Measurements from ENCODE around the gene ITPR1.

The ITPR1 gene

GRCh38 chr3:4821338-4821737 is 328.2 kb downstream of the ITPR1 start:
- TF ChIP-seq FOXP2 (optimal IDR thresholded peaks at IDR 0.05; ENCODE audit: borderline replicate concordance, extremely low read depth, extremely low read length, insufficient read depth) (no peak), SIN3A (IDR thresholded peaks at IDR 0.05; ENCODE audit: borderline replicate concordance, insufficient read depth, low read length) (no peak), TAF1 (IDR thresholded peaks at IDR 0.05; ENCODE audit: borderline replicate concordance, insufficient read depth, low read length) (no peak), POLR2AphosphoS5 (IDR thresholded peaks at IDR 0.05; ENCODE audit: low read depth, low read length) (no peak)
- TF ChIP-seq, protein P1, sequence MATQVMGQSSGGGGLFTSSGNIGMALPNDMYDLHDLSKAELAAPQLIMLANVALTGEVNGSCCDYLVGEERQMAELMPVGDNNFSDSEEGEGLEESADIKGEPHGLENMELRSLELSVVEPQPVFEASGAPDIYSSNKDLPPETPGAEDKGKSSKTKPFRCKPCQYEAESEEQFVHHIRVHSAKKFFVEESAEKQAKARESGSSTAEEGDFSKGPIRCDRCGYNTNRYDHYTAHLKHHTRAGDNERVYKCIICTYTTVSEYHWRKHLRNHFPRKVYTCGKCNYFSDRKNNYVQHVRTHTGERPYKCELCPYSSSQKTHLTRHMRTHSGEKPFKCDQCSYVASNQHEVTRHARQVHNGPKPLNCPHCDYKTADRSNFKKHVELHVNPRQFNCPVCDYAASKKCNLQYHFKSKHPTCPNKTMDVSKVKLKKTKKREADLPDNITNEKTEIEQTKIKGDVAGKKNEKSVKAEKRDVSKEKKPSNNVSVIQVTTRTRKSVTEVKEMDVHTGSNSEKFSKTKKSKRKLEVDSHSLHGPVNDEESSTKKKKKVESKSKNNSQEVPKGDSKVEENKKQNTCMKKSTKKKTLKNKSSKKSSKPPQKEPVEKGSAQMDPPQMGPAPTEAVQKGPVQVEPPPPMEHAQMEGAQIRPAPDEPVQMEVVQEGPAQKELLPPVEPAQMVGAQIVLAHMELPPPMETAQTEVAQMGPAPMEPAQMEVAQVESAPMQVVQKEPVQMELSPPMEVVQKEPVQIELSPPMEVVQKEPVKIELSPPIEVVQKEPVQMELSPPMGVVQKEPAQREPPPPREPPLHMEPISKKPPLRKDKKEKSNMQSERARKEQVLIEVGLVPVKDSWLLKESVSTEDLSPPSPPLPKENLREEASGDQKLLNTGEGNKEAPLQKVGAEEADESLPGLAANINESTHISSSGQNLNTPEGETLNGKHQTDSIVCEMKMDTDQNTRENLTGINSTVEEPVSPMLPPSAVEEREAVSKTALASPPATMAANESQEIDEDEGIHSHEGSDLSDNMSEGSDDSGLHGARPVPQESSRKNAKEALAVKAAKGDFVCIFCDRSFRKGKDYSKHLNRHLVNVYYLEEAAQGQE (IDR thresholded peaks at IDR 0.05; ENCODE audit: insufficient read depth in 1 of 2, low read depth in 2 of 2, low read length in 2 of 2), result no peak

GRCh38 chr3:4821975-4822374 is 328.8 kb downstream of the ITPR1 start:
- TF ChIP-seq FOXP2 (optimal IDR thresholded peaks at IDR 0.05; ENCODE audit: borderline replicate concordance, extremely low read depth, extremely low read length, insufficient read depth), result no peak
- TF ChIP-seq, protein P1 (IDR thresholded peaks at IDR 0.05; ENCODE audit: insufficient read depth in 1 of 2, low read depth in 2 of 2, low read length in 2 of 2), result no peak
- TF ChIP-seq POLR2AphosphoS5 (IDR thresholded peaks at IDR 0.05; ENCODE audit: low read depth, low read length), result no peak
- no peak for TF ChIP-seq SIN3A (IDR thresholded peaks at IDR 0.05; ENCODE audit: borderline replicate concordance, insufficient read depth, low read length)

DNA sequence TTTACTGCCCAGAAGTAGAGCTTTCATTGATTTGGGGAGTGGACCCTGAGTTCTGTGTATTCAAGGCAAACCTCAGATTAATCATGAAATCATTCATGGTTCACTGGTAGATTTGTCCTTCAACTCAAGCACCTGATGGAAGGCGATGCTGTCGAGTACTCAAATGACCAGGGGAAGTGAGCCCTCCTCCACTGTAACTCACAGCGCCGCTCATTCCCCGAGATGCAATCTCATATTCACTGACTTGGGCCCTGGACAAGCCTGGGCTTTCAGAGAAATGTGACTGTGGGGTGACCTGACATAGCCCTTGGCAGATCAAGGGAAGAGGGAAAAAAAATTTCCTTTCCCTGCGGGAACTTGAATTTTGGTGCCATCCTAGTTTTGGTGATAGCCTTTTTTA is 329.4 kb downstream of the ITPR1 start:
- TF ChIP-seq, protein P1 (IDR thresholded peaks at IDR 0.05; ENCODE audit: insufficient read depth in 1 of 2, low read depth in 2 of 2, low read length in 2 of 2), result no peak
- TF ChIP-seq POLR2AphosphoS5 (IDR thresholded peaks at IDR 0.05; ENCODE audit: low read depth, low read length) (no peak), FOXP2 (optimal IDR thresholded peaks at IDR 0.05; ENCODE audit: borderline replicate concordance, extremely low read depth, extremely low read length, insufficient read depth) (no peak), TAF1 (IDR thresholded peaks at IDR 0.05; ENCODE audit: borderline replicate concordance, insufficient read depth, low read length) (no peak), SIN3A (IDR thresholded peaks at IDR 0.05; ENCODE audit: borderline replicate concordance, insufficient read depth, low read length) (no peak)

DNA sequence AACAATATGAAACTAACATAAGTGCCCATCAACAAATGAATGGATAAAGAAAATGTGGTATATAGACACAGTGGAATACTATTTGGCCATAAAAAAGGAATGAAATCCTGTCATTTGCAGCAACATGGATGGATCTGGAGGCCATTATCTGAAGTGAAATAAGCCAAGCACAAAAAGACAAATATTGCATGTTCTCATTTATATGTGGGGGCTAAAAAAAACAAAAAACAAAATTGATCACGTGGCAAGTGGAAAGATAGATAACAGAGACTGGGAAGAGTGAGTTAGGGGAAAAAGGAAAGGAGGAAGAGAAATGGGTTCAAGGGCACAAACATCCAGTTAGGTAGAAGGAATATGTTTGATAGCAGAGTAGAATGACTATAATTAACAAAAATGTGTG is 330.2 kb downstream of the ITPR1 start:
- TF ChIP-seq POLR2AphosphoS5 (IDR thresholded peaks at IDR 0.05; ENCODE audit: low read depth, low read length) (no peak), SIN3A (IDR thresholded peaks at IDR 0.05; ENCODE audit: borderline replicate concordance, insufficient read depth, low read length) (no peak), TAF1 (IDR thresholded peaks at IDR 0.05; ENCODE audit: borderline replicate concordance, insufficient read depth, low read length) (no peak), FOXP2 (optimal IDR thresholded peaks at IDR 0.05; ENCODE audit: borderline replicate concordance, extremely low read depth, extremely low read length, insufficient read depth) (no peak)
- TF ChIP-seq, protein P1 (IDR thresholded peaks at IDR 0.05; ENCODE audit: insufficient read depth in 1 of 2, low read depth in 2 of 2, low read length in 2 of 2), result no peak

All from PFSK-1 (cell line).